Activated B cell treated with CpG ODN at 0.5 μM for 24 hours (primary cell): Measurements from ENCODE around the gene CDK6. TPM values are rescaled to one million over a fixed set of nuclear protein-coding genes. Genes with fewer than 3 reads are reported as not detected.

ENCODE experiments used
- ATAC-seq: fragments of 200-7000 bp; cut with Tn5 transposase; one replicate; pipeline ENCODE4 v1.10.0; 2021; ENCODE audit warnings: low read depth, mild to moderate bottlenecking, moderate library complexity
- CTCF ChIA-PET: fragments of 350-600 bp; sonication (Branson Sonifier 250); formaldehyde crosslinking; loops from one replicate; lab custom pipeline; 2021; ENCODE audit warnings: antibody characterized with exemption; lab: Charles Lee
- POLR2A ChIA-PET: fragments of 350-600 bp; sonication (Branson Sonifier 250); formaldehyde crosslinking; loops from one replicate; lab custom pipeline; 2021; ENCODE audit warnings: antibody characterized with exemption; lab: Charles Lee
- DNase-seq: peaks from one replicate; pipeline ENCODE4 v3.0.0; 2022
- H3K27ac Mint-ChIP-seq: one replicate; pipeline ENCODE4 v1.8.0; 2020; ENCODE audit warnings: mixed read lengths
- H3K27me3 Mint-ChIP-seq: one replicate; pipeline ENCODE4 v1.8.0; 2021; ENCODE audit warnings: mixed read lengths
- H3K36me3 Mint-ChIP-seq: one replicate; pipeline ENCODE4 v1.8.0; 2021; ENCODE audit warnings: low read depth, mixed read lengths
- H3K4me1 Mint-ChIP-seq: one replicate; pipeline ENCODE4 v1.8.0; 2021; ENCODE audit warnings: mixed read lengths
- H3K4me3 Mint-ChIP-seq: one replicate; pipeline ENCODE4 v1.8.0; 2020; ENCODE audit warnings: mild to moderate bottlenecking, mixed read lengths
- H3K9me3 Mint-ChIP-seq: one replicate; pipeline ENCODE4 v1.8.0; 2020; ENCODE audit warnings: mixed read lengths
- intact Hi-C: fragments of 100-400 bp; cut with micrococcal nuclease; formaldehyde crosslinking; loops from one replicate; pipeline ENCODE4 v1.15.1; 2024
- total RNA-seq: library from RNA; stranded (reverse); gene quantifications from 2 replicates; pipeline ENCODE4 v1.2.3, GENCODE V29; 2022
- TF ChIP-seq, protein P1 (sequence below): fragments of 200-600 bp; IDR thresholded peaks from one replicate; pipeline ENCODE4 v1.8.0; 2022; ENCODE audit warnings: antibody characterized with exemption, mild to moderate bottlenecking

Gene CDK6
- total RNA-seq, 1 donor from 2014 or later = 30.5 TPM

GRCh38 chr7:92678291-92678920, 158.0 kb downstream of the CDK6 start:
- TF ChIP-seq, protein P1, sequence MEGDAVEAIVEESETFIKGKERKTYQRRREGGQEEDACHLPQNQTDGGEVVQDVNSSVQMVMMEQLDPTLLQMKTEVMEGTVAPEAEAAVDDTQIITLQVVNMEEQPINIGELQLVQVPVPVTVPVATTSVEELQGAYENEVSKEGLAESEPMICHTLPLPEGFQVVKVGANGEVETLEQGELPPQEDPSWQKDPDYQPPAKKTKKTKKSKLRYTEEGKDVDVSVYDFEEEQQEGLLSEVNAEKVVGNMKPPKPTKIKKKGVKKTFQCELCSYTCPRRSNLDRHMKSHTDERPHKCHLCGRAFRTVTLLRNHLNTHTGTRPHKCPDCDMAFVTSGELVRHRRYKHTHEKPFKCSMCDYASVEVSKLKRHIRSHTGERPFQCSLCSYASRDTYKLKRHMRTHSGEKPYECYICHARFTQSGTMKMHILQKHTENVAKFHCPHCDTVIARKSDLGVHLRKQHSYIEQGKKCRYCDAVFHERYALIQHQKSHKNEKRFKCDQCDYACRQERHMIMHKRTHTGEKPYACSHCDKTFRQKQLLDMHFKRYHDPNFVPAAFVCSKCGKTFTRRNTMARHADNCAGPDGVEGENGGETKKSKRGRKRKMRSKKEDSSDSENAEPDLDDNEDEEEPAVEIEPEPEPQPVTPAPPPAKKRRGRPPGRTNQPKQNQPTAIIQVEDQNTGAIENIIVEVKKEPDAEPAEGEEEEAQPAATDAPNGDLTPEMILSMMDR = no peak
- Mint-ChIP-seq H3K27me3 (no peaks in the 10 kb centered on the region), H3K27ac (no peak overlapping the region), H3K9me3 (no peaks in the 10 kb centered on the region), H3K4me1 (peaks cover 18% of the 10 kb centered on the region), H3K4me3 (no peak overlapping the region), H3K36me3 (no peaks in the 10 kb centered on the region)
- CTCF ChIA-PET = no interaction called here
- no peak for DNase-seq
- POLR2A ChIA-PET = no interaction called here
- intact Hi-C loops = no loop called here
- ATAC-seq = no peak

DNA sequence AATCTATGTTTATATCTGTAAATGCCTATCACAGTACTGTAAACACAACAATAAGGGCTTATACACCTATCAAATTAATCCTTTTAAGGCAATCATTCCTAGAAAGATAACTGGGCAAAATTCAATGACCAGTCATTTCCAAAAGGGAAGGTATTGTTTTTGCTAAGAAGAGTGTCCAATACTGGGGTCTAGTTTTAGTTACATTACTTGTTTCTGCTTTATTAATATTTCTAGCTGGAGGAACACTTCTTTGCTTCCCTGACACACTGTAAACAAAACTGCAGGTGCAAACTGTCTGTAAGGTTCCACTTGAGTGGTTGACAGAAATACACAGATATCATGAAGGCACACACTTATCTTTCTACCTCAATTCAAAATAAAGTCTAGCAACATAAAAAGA, 162.0 kb downstream of the CDK6 start:
- ATAC-seq = peak; percentile 34
- TF ChIP-seq, protein P1 = no peak
- POLR2A ChIA-PET = interaction anchor here (1.0 kb wide), 1 partner anchor 149 kb away, joined by 3 read pairs; no protein-coding TSS in a partner anchor
- H3K9me3 Mint-ChIP-seq = no peaks in the 10 kb centered on the region
- peaks cover 6% of the 10 kb centered on the region for H3K36me3 Mint-ChIP-seq
- DNase-seq = no peak
- no peak overlapping the region for H3K4me3 Mint-ChIP-seq
- CTCF ChIA-PET = interaction anchor here (1.4 kb wide), 1 partner anchor 15 kb away, joined by 4 read pairs; no protein-coding TSS in a partner anchor
- peaks cover 24% of the 10 kb centered on the region for H3K4me1 Mint-ChIP-seq
- no peaks in the 10 kb centered on the region for H3K27me3 Mint-ChIP-seq
- H3K27ac Mint-ChIP-seq = peak overlapping the region; percentile 43
- intact Hi-C loops = loop anchor here (5.0 kb wide), 1 partner anchor 42 kb away; no protein-coding TSS in a partner anchor

DNA sequence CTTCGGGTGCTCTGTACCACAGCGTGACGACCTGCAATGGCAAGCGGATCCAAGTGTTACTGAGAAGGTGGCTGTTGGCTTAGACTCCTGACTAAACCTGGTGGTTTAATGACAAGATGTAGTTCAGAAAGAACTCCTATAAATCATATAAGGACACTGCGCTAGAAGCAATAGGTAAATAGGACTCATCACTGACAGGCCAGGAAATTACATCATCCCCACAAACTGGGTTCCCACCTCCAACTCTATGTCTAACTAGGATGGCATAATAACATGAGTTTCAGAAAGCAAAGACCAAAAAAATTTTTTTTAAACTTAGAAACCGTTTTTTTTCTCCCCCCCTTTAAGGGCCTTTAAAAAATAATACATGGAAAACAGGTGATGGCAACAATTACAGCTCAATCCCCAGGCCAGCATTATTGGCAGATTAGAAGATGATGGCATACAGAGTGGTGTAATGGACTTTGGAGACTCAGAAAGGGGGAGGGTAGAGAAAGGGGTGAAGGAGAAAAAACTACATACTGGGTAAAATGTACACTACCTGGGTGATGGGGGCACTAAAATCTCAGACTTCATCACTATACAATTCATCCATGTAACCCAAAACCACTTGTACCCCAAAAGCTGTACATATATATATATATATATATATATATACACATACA, 164.7 kb downstream of the CDK6 start:
- H3K4me1 Mint-ChIP-seq = peaks cover 24% of the 10 kb centered on the region
- intact Hi-C loops = loop anchor here (5.0 kb wide), 1 partner anchor 39 kb away; no protein-coding TSS in a partner anchor
- no peak overlapping the region for H3K4me3 Mint-ChIP-seq
- no peaks in the 10 kb centered on the region for H3K27me3 Mint-ChIP-seq
- POLR2A ChIA-PET = no interaction called here
- TF ChIP-seq, protein P1 = no peak
- peaks cover 11% of the 10 kb centered on the region for H3K36me3 Mint-ChIP-seq
- H3K9me3 Mint-ChIP-seq = no peaks in the 10 kb centered on the region
- CTCF ChIA-PET = no interaction called here
- H3K27ac Mint-ChIP-seq = no peak overlapping the region
- ATAC-seq = no peak
- no peak for DNase-seq

GRCh38 chr7:92670204-92670851, 166.0 kb downstream of the CDK6 start:
- TF ChIP-seq, protein P1 = no peak
- Mint-ChIP-seq H3K4me1 (peaks cover 20% of the 10 kb centered on the region), H3K27ac (no peak overlapping the region), H3K36me3 (peaks cover 11% of the 10 kb centered on the region), H3K9me3 (no peaks in the 10 kb centered on the region), H3K4me3 (no peak overlapping the region), H3K27me3 (no peaks in the 10 kb centered on the region)
- ChIA-PET POLR2A (no interaction called here), CTCF (no interaction called here)
- ATAC-seq (no peak), DNase-seq (no peak)
- intact Hi-C loops = loop anchor here (5.0 kb wide), 1 partner anchor 38 kb away; no protein-coding TSS in a partner anchor
